GOT3 (cell line): ENCODE measurements around the gene MED31.
"Not testable (repeated sequence)": the region's sequence is repeated elsewhere in the genome, so short reads cannot be mapped to it uniquely, and the experiment has no call there.

ENCODE experiments used
- DNase-seq: peaks from one replicate; lab custom pipeline; 2025; ENCODE audit warnings: mixed read lengths; lab: John Stamatoyannopoulos, UW

MED31 gene

DNA sequence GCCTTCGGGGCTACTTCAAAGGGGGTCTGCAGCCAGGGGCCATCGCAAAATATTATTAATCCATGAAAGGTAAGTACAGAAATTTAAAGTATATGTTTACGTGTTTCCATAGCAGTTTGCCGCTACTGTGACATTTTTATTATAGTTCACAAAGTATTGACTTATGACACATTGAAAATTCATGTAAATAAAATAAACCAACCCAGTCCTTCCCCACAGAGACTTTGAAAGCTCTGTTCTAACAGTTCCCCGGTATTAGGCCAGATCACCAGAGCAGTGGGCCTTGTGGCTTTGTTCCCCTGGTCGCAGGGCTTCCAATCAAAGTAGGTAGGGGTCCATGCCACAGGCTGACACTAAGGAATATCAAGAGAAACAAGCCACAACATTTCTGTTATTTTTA is 24.8 kb downstream of the MED31 start:
- no peak for DNase-seq

DNA sequence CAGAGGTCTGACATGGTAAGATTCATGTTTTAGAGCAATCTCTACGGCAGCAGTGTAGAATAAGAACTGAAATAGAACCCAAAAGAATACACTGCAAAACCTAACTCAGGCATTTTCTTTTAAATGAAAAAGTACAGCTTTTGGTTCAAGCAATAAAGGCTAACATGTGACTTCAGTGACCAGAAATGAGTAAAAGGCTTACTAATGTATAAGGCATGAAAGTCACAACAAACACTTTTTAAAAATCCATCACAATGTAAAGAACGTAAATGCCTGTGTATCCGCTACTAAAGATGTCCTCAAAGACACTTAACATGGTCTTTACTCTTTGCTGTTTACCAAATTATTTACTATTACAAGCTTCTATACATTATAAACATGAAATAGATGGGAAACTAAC is 27.5 kb downstream of the MED31 start:
- no peak for DNase-seq

GRCh38 chr17:6611231-6611630 is 40.2 kb downstream of the MED31 start:
- no peak for DNase-seq

- DNase-seq = no peak
These were observed 41.4 kb downstream of the MED31 start for GRCh38 chr17:6610011-6610410.

- DNase-seq = no peak
These were observed 43.1 kb downstream of the MED31 start for GRCh38 chr17:6608321-6608720.

DNA sequence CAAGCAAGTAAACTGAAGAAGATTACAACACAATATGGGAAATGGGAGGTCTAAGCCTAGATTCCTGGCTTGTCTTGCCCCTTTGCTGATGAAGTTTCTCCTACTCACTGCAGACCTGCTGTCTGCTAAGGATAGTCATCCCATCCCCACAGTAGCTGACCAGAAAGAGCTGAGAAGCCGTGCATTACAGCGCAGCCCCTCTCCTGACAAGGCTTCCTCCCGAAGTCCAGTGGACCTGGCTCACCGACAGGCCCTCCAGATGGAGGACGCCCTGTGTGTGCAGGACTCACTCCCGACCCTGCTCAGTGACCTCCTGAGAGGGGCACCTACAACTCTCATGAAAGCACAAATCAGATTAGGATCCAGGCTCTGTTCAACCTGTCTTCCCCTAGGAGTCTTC is 46.3 kb downstream of the MED31 start:
- no peak for DNase-seq

- DNase-seq = no peak
These were observed 47.6 kb downstream of the MED31 start for GRCh38 chr17:6603744-6604325.

DNA sequence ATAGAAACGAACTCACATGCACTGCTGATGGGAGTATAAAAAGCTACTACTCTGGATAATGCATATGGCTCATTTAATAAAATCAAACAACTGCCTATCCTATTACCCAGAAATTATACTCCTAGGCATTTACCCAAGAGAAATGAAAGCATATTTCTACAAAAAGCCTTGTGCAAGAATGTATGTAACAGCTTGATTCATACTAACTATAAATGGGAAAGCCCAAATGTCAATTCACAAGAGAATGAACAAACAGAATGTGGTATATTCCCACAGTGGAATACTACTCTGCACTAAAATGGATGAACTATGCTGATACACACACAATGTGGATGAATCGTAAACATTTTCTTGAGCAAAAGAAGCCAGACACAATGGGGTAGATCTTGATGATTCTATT is 49.3 kb downstream of the MED31 start:
- DNase-seq = no peak

GRCh38 chr17:6599364-6599763 is 52.0 kb downstream of the MED31 start:
- no peak for DNase-seq

DNA sequence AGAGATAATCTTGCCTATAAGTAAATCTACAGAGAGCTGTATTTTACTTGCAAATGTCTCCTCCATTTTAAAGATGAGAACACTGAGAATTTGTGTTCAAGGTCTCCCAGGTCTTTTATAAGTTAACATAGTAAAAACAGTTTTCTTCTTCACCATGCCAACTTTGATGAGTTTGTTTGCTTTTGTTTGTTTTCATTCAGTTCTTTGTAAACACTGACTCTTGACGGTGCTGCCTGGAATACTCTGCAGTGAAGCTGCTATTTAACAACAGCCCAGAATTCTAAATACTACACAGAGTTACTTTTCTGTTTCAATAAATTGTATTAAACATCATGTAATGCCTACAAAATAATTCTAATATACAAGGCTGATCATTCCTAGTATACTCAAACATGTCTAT is 53.7 kb downstream of the MED31 start:
- no peak for DNase-seq

GRCh38 chr17:6596941-6597340 is 54.5 kb downstream of the MED31 start:
- DNase-seq = no peak

GRCh38 chr17:6596511-6596910 is 54.9 kb downstream of the MED31 start:
- DNase-seq = no peak

GRCh38 chr17:6596081-6596480 is 55.3 kb downstream of the MED31 start:
- DNase-seq = no peak

- DNase-seq = not testable (repeated sequence)
These were observed 58.0 kb downstream of the MED31 start for GRCh38 chr17:6593371-6593770.
